GM15510 (cell line): Measurements from ENCODE around the gene MCAM.
A peak's percentile ranks its signal among the peaks of the same experiment; 100 is the strongest.

ENCODE experiments used
- POLR2A ChIP-seq: IDR thresholded peaks from 3 replicates; pipeline ENCODE4 v1.6.1; 2011; ENCODE audit warnings: borderline replicate concordance; ENCODE audit not compliant: insufficient read length; ENCODE audit errors: extremely low read depth

Gene MCAM

GRCh38 chr11:119340335-119341221, 23.6 kb upstream of the MCAM start, which contains the start of gene C1QTNF5:
TSS of gene C1QTNF5 (minus strand) at chr11:119340883. CDS start at chr11:119340397, 486 bp downstream.
- TF ChIP-seq POLR2A, result no peak

- no peak for TF ChIP-seq POLR2A
These were observed 22.8 kb upstream of the MCAM start for GRCh38 chr11:119339589-119340334.

GRCh38 chr11:119338965-119339588, 22.1 kb upstream of the MCAM start:
- no peak for TF ChIP-seq POLR2A

- TF ChIP-seq POLR2A, result no peak
These were observed 21.5 kb upstream of the MCAM start for GRCh38 chr11:119338318-119338890.

- TF ChIP-seq POLR2A, result no peak
These were observed 20.8 kb upstream of the MCAM start for GRCh38 chr11:119337581-119338317.

GRCh38 chr11:119336744-119337469, 20.0 kb upstream of the MCAM start:
- TF ChIP-seq POLR2A, result no peak

GRCh38 chr11:119335655-119336543, 19.0 kb upstream of the MCAM start:
- no peak for TF ChIP-seq POLR2A

GRCh38 chr11:119335091-119335654, 18.2 kb upstream of the MCAM start:
- TF ChIP-seq POLR2A, result no peak

GRCh38 chr11:119334174-119334930, 17.4 kb upstream of the MCAM start, which contains the start of gene RNF26:
TSS of gene RNF26 (plus strand) at chr11:119334527. CDS start at chr11:119335123, 596 bp downstream.
- TF ChIP-seq POLR2A, result peak; percentile 74

GRCh38 chr11:119332111-119332765, 15.3 kb upstream of the MCAM start:
- no peak for TF ChIP-seq POLR2A

- no peak for TF ChIP-seq POLR2A
These were observed 13.3 kb upstream of the MCAM start for GRCh38 chr11:119330237-119330636.
